B cell (primary cell): ENCODE data around the gene SLC37A1.

Experiments
- CTCF ChIP-seq: fragments of 200-600 bp; IDR thresholded peaks from one replicate; pipeline ENCODE4 v1.8.0; 2022; ENCODE audit warnings: antibody characterized with exemption, mild to moderate bottlenecking
- EZH2 ChIP-seq: IDR thresholded peaks from 2 replicates; pipeline ENCODE4 v1.6.1; 2012; ENCODE audit warnings: borderline replicate concordance, low read depth, mild to moderate bottlenecking, moderate library complexity, low read length; ENCODE audit not compliant: insufficient read depth, poor library complexity, severe bottlenecking

- TF ChIP-seq CTCF (no peak), EZH2 (no peak)
Observed at GRCh38 chr21:42617486-42617885, 103.8 kb downstream of the SLC37A1 start.
